ENCODE data around the gene SLITRK5. TPM values are rescaled to one million over a fixed set of nuclear protein-coding genes. Genes with fewer than 3 reads are reported as not detected.

Gene SLITRK5
- total RNA-seq, 1 donor from 2014 or later: 3.1 TPM

DNA sequence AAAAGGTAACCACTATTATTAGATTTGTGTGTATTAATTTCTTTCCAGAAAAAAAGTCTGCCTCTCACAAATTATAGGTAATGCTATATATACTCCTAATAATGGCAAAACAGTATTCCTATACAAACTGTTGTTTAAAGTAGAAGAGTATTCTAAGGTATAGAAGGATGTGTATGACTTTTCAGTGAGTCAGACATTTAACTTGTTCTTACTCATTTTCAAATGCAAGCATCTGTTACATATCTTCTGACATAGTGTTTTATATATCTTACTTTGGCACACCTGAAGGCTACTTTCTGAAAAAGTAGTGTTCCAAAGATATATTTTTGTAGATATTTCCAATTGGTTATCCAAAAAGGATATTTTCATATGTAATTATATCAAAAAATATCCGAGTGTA is 3.5 kb upstream of the SLITRK5 start:
- Mint-ChIP-seq H3K4me3 (no peak overlapping the region), H3K27ac (no peak overlapping the region), H3K36me3 (no peaks in the 10 kb centered on the region), H3K27me3 (peaks cover 17% of the 10 kb centered on the region), H3K9me3 (no peaks in the 10 kb centered on the region), H3K4me1 (ENCODE audit: unreplicated experiment) (no peaks in the 10 kb centered on the region)
- TF ChIP-seq CTCF (conservative IDR thresholded peaks at IDR 0.05): no peak
- no peak for DNase-seq (ENCODE audit: extremely low spot score, unreplicated experiment)

DNA sequence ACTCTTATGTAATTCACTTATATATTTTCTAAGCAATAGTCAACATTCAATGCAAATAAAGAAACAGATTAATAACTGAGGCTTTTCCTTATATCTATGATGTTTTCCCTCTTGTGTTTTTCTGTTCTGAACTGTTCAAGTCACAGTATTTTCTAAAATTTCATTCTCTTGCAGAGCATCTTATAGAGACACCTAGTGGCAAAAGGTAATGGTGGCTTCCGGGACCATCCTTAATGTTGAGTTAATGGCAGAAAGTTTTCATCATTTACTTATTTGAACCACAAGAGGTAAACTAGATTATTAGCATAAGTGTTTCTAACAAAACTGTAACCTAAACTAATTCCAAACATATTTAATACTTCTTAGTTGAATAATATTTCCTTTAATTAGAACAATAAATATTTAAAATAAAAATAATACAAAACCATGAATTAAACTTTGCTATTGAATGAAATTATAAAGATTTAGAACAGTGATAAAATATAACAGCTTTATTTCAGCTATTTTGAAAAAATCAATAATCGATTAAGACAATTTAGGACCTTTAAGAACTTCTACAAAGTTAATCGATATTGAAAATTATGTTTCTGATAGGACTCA is 1.7 kb upstream of the SLITRK5 start:
- Mint-ChIP-seq H3K4me1 (ENCODE audit: unreplicated experiment) (no peaks in the 10 kb centered on the region), H3K9me3 (no peaks in the 10 kb centered on the region), H3K36me3 (no peaks in the 10 kb centered on the region), H3K27me3 (peaks cover 35% of the 10 kb centered on the region), H3K27ac (no peak overlapping the region), H3K4me3 (no peak overlapping the region)
- TF ChIP-seq CTCF (conservative IDR thresholded peaks at IDR 0.05): peak; percentile 85
- no peak for DNase-seq (ENCODE audit: extremely low spot score, unreplicated experiment)

DNA sequence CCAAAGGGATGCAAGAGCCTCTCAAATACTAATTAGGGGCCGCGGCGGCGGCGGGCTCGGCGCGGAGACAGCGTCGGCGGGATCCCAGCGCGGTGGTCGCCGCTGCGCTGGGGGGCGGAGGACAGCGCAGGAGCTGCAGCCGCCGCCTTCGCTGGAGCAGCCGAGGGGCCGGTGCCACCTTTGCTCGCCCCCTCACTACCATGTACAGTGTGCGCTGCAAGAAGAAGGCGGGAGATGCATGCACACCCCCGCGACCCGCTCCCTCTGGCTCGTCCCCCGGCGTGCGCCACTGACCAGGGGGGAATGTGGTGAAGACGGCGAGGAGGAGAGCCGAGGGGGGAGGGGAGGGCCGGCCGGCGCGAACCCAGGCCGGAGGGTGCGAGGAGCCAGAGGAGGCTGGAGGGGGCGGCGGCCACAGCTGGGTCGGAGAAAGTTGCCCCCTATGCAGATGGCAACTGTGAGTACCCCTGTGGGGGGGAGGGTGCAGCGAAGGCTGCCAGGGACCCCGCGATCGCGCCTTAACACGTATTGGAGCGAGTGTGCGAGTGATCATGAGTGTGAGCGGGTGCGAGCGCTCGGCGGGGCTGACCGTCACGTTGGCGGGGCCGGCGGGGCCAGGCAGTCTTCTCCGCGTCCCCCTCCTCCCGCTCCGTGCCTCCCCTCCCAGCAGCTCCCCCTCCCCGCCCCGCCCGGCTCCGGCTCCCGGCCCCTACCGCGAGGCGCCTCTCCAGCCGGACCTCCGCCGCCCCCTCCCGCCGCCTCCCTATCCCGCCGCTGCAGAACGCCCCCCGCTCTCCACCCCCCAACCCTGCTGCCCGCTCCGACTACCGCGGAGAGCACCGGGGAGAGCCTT is 808 bp downstream of the SLITRK5 start:
- Mint-ChIP-seq H3K4me3 (peak overlapping the region; percentile 95), H3K9me3 (no peaks in the 10 kb centered on the region), H3K4me1 (ENCODE audit: unreplicated experiment) (no peaks in the 10 kb centered on the region), H3K36me3 (peaks cover 6% of the 10 kb centered on the region), H3K27ac (no peak overlapping the region), H3K27me3 (peaks cover 56% of the 10 kb centered on the region)
- no peak for TF ChIP-seq CTCF (conservative IDR thresholded peaks at IDR 0.05)
- no peak for DNase-seq (ENCODE audit: extremely low spot score, unreplicated experiment)

DNA sequence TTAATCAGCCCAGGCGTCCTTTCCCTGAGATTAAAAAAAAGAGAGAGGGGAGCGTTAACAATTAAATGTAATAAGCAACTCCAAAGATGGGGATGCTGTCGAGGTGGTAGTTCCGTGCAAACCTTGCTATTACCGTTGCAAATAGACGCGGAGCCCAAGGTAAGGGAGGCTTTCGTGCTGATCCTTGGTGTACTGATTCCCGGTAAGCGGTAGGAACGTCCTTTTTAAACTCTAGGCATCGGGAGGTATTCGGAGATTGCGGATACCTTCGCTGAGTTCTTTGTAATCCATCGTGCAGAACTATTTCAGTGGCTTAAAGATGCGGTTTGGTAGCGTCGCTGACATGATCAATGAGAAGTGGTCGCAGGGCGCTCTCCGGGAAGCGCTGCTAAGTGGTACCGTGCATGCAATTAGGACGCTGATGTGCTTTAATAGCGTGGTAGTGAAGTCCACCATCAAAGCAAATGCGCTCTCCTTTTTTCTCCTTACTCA is 3.1 kb downstream of the SLITRK5 start:
- DNase-seq (ENCODE audit: extremely low spot score, unreplicated experiment): no peak
- peaks cover 9% of the 10 kb centered on the region for H3K36me3 Mint-ChIP-seq
- no peaks in the 10 kb centered on the region for H3K9me3 Mint-ChIP-seq
- H3K4me1 Mint-ChIP-seq (ENCODE audit: unreplicated experiment): peaks cover 6% of the 10 kb centered on the region
- TF ChIP-seq CTCF (conservative IDR thresholded peaks at IDR 0.05): no peak
- peaks cover 79% of the 10 kb centered on the region for H3K27me3 Mint-ChIP-seq
- peak overlapping the region; percentile 22 for H3K27ac Mint-ChIP-seq
- peak overlapping the region; percentile 89 for H3K4me3 Mint-ChIP-seq

DNA sequence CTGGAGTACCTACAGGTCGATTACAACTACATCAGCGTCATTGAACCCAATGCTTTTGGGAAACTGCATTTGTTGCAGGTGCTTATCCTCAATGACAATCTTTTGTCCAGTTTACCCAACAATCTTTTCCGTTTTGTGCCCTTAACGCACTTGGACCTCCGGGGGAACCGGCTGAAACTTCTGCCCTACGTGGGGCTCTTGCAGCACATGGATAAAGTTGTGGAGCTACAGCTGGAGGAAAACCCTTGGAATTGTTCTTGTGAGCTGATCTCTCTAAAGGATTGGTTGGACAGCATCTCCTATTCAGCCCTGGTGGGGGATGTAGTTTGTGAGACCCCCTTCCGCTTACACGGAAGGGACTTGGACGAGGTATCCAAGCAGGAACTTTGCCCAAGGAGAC is 4.7 kb downstream of the SLITRK5 start:
- Mint-ChIP-seq H3K9me3 (no peaks in the 10 kb centered on the region), H3K4me1 (ENCODE audit: unreplicated experiment) (peaks cover 11% of the 10 kb centered on the region), H3K27me3 (peaks cover 85% of the 10 kb centered on the region), H3K36me3 (peaks cover 9% of the 10 kb centered on the region), H3K4me3 (no peak overlapping the region), H3K27ac (no peak overlapping the region)
- TF ChIP-seq CTCF (conservative IDR thresholded peaks at IDR 0.05): no peak
- DNase-seq (ENCODE audit: extremely low spot score, unreplicated experiment): no peak

Data from type B pancreatic cell (in vitro differentiated cells).